Transverse colon (tissue), 4 donors: ENCODE measurements around the gene RERE. TPM values are rescaled to one million over a fixed set of nuclear protein-coding genes. Genes with fewer than 3 reads are reported as not detected.

Source experiments
- DNase-seq: peaks from one replicate; pipeline ENCODE4 v3.0.0-alpha.2; 2019
- H3K27ac ChIP-seq, 4 donors: fragments of 200-600 bp; sonication (generic); 2 replicates each; pipeline ENCODE4 v1.5.1; 2016 to 2018; ENCODE audit warnings: inconsistent platforms in 4 of 4
- H3K27me3 ChIP-seq: fragments of 200-600 bp; sonication (generic); 2 replicates; pipeline ENCODE4 v1.5.1; 2017; ENCODE audit warnings: inconsistent platforms
- H3K36me3 ChIP-seq, 4 donors: fragments of 200-600 bp; sonication (generic); 2 replicates each; pipeline ENCODE4 v1.5.1; 2017 to 2019; ENCODE audit warnings: inconsistent platforms in 4 of 4
- H3K4me1 ChIP-seq, 4 donors: fragments of 200-600 bp; sonication (generic); 2 replicates each; pipeline ENCODE4 v1.5.1; 2017 to 2020; ENCODE audit warnings: inconsistent platforms in 4 of 4
- H3K4me3 ChIP-seq, 4 donors: fragments of 200-600 bp; sonication (generic); 1 replicate in 1 of 4; 2 replicates in 3 of 4; pipeline versions ENCODE4 v1.5.1 to v1.6.1; 2017 to 2019; ENCODE audit warnings: inconsistent platforms in 4 of 4
- H3K9me3 ChIP-seq, 2 donors: fragments of 200-600 bp; sonication (generic); 2 replicates each; pipeline ENCODE4 v1.5.1; 2017 to 2019; ENCODE audit warnings: inconsistent platforms in 2 of 2
- EP300 ChIP-seq: sonication (generic); formaldehyde crosslinking; IDR thresholded peaks from one replicate; pipeline ENCODE4 v1.6.1; 2017; ENCODE audit warnings: antibody characterized with exemption, low read depth
- POLR2A ChIP-seq: fragments of 450-650 bp; IDR thresholded peaks from one replicate; pipeline ENCODE4 v1.6.1; 2016; ENCODE audit warnings: antibody characterized with exemption, mild to moderate bottlenecking, moderate library complexity
- POLR2AphosphoS5 ChIP-seq, 3 donors: sonication (generic); formaldehyde crosslinking; IDR thresholded peaks; one replicate each; pipeline ENCODE4 v1.6.1; 2016; ENCODE audit warnings: antibody characterized with exemption in 3 of 3
- WGBS, 2 donors: methylation state at CpG; one replicate each; pipeline ENCODE4 v1.1.5; 2018; ENCODE audit warnings: low coverage in 1 of 2; 5-methylcytosine and 5-hydroxymethylcytosine counted together
- in situ Hi-C, 4 donors: fragments of 200-750 bp; cut with MboI; loops; one replicate each; pipeline versions ENCODE4 v1.15.0 to v1.15.1; 2017; ENCODE audit warnings: low sequenced_read_pairs in 3 of 4, low pct_ligation_motif_present in 1 of 4, low pct_unique_long_range_greater_than_20kb in 1 of 4
- intact Hi-C: fragments of 100-400 bp; cut with DNase I; formaldehyde crosslinking; loops from one replicate; pipeline ENCODE4 v1.15.1; 2023; ENCODE audit warnings: low total_unique reads
- total RNA-seq, 4 donors: library from RNA; depleted of rRNA; stranded (reverse); fragments of >200 nt; gene quantifications; one replicate each; pipeline ENCODE4 v1.1.0, GENCODE V29; 2016
- TF ChIP-seq, protein P1 (sequence below), 5 experiments: fragments of 200-600 bp in 3 of 5; fragments of 450-650 bp in 2 of 5; sonication (generic) in 3 of 5; IDR thresholded peaks; 1 replicate in 2 of 5; 2 replicates in 3 of 5; pipeline ENCODE4 v1.5.1; 2016 to 2017; ENCODE audit warnings: antibody characterized with exemption in 5 of 5, inconsistent platforms in 3 of 5, mild to moderate bottlenecking in 2 of 5, moderate library complexity in 1 of 5

Gene RERE
- total RNA-seq, 4 donors from 2014 or later = 80.3 to 657 (median 105) TPM

DNA sequence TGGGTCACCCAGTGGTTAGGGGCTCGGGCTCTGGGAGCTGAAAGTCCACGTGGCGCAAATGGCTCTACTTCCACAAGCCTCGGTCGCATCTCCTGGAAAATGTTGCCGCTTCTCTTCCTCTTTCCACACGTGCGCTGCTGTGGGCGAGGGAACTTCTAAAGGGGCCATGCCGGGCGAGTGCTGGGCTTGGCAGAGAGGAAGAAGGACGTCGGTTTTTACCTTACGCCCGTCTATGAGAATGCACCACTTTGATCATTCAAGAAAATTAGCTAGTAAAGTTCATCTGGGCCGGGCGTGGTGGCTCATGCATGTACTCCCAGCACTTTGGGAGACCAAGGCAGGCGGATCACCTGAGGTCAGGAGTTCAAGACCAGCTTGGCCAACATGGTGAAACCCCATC, 489.2 kb downstream of the RERE start:
- intact Hi-C loops (no loop called here), in situ Hi-C loops (no loop called here)
- no peak for DNase-seq
- WGBS, 2 donors = 95 to 96% methylated on average over 9 to 18 of the region's 18 CpGs
- H3K36me3 ChIP-seq = no peaks in the 10 kb centered on the region
- no peaks in the 10 kb centered on the region for H3K9me3 ChIP-seq
- no peaks in the 10 kb centered on the region for H3K27me3 ChIP-seq
- H3K4me1 ChIP-seq = no peaks in the 10 kb centered on the region
- no peak overlapping the region for H3K27ac ChIP-seq
- TF ChIP-seq, protein P1, sequence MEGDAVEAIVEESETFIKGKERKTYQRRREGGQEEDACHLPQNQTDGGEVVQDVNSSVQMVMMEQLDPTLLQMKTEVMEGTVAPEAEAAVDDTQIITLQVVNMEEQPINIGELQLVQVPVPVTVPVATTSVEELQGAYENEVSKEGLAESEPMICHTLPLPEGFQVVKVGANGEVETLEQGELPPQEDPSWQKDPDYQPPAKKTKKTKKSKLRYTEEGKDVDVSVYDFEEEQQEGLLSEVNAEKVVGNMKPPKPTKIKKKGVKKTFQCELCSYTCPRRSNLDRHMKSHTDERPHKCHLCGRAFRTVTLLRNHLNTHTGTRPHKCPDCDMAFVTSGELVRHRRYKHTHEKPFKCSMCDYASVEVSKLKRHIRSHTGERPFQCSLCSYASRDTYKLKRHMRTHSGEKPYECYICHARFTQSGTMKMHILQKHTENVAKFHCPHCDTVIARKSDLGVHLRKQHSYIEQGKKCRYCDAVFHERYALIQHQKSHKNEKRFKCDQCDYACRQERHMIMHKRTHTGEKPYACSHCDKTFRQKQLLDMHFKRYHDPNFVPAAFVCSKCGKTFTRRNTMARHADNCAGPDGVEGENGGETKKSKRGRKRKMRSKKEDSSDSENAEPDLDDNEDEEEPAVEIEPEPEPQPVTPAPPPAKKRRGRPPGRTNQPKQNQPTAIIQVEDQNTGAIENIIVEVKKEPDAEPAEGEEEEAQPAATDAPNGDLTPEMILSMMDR (IDR thresholded peaks at IDR 0.05) = no peak
- TF ChIP-seq POLR2AphosphoS5 (IDR thresholded peaks at IDR 0.05) (no peak), POLR2A (no peak), EP300 (no peak)
- H3K4me3 ChIP-seq = no peak overlapping the region

DNA sequence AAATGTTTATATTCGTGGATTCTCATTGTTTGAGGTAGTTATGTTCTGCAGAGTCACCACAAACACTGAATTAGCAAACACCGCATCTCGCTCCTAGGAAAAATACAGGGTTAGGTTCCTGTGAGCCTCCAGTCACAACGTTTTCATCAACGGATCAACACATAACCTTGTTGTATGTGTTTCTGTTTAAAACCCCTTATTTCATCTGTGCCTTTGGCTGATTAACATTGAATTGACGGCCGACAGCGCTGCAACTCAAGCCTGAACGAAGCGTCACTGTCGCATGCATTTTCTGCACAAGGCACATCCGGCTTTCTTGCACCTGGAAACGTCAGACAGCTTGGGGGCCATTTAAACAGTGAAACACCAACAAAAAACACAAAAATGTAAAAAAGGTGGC, 491.2 kb downstream of the RERE start:
- no peak for TF ChIP-seq EP300
- TF ChIP-seq POLR2A = no peak
- no peak for TF ChIP-seq POLR2AphosphoS5 (IDR thresholded peaks at IDR 0.05)
- TF ChIP-seq, protein P1 (IDR thresholded peaks at IDR 0.05) = no peak
- Histone ChIP-seq H3K36me3 (no peaks in the 10 kb centered on the region), H3K27me3 (no peaks in the 10 kb centered on the region), H3K27ac (no peak overlapping the region), H3K4me3 (no peak overlapping the region), H3K4me1 (no peaks in the 10 kb centered on the region), H3K9me3 (no peaks in the 10 kb centered on the region)
- in situ Hi-C loops (no loop called here), intact Hi-C loops (no loop called here)
- WGBS, 2 donors = 90 to 91% methylated on average over 12 to 13 of the region's 13 CpGs
- no peak for DNase-seq

- intact Hi-C loops = no loop called here
Measured at GRCh38 chr1:8325771-8326170, 491.7 kb downstream of the RERE start.

DNA sequence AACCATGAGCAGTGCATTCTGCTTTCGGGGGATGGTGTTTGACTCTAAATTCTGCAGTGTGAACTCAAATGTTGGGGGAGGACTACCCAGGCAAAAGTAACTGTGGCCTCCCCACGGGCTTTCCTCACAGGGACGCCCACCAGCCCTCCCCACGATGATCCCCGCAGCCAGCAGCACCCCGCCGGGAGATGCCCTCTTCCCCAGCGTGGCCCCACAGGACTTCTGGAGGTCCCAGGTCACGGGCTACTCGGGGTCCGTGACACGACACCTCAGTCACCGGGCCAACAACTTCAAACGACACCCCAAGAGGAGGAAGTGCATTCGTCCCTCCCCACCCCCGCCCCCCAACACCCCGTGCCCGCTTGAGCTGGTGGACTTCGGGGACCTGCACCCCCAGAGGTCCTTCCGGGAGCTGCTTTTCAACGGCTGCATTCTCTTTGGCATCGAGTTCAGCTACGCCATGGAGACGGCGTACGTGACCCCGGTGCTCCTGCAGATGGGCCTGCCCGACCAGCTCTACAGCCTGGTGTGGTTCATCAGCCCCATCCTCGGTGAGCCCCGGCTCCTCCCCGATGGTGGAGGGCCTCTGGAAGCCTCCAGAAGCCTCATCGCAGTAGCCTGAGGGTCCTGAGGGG, 493.1 kb downstream of the RERE start:
- in situ Hi-C loops = no loop called here
- peaks cover 4% of the 10 kb centered on the region for H3K27me3 ChIP-seq
- H3K4me3 ChIP-seq = no peak overlapping the region
- DNase-seq = no peak
- TF ChIP-seq POLR2AphosphoS5 (IDR thresholded peaks at IDR 0.05) (no peak), POLR2A (no peak), EP300 (no peak)
- TF ChIP-seq, protein P1 (IDR thresholded peaks at IDR 0.05) = no peak
- no peaks in the 10 kb centered on the region for H3K4me1 ChIP-seq
- no peak overlapping the region for H3K27ac ChIP-seq
- 90% methylated on average over 28 of the region's 32 CpGs; no CpG with 5 or more reads in 1 of the 2 donors for WGBS, 2 donors
- H3K9me3 ChIP-seq = no peaks in the 10 kb centered on the region
- no peaks in the 10 kb centered on the region for H3K36me3 ChIP-seq
- intact Hi-C loops = no loop called here

More at GRCh38 chr1:8325771-8326170, 491.7 kb downstream of the RERE start:
- no peaks in the 10 kb centered on the region for H3K27me3 ChIP-seq
- no peak overlapping the region for H3K27ac ChIP-seq
- in situ Hi-C loops = no loop called here
- no peaks in the 10 kb centered on the region for H3K9me3 ChIP-seq
- TF ChIP-seq POLR2A = no peak
- TF ChIP-seq, protein P1 (IDR thresholded peaks at IDR 0.05) = no peak
- no peak for TF ChIP-seq POLR2AphosphoS5 (IDR thresholded peaks at IDR 0.05)
- TF ChIP-seq EP300 = no peak
- H3K4me3 ChIP-seq = no peak overlapping the region
- H3K36me3 ChIP-seq = no peaks in the 10 kb centered on the region
- H3K4me1 ChIP-seq = no peaks in the 10 kb centered on the region
- 90% methylated on average over 17 of the region's 21 CpGs; no CpG with 5 or more reads in 1 of the 2 donors for WGBS, 2 donors
- no peak for DNase-seq
